Measurements from ENCODE around the gene SETDB1. TPM values are rescaled to one million over a fixed set of nuclear protein-coding genes. Genes with fewer than 3 reads are reported as not detected.

The SETDB1 gene
- total RNA-seq, 1 donor from 2014 or later = 81.6 TPM

GRCh38 chr1:150931773-150932172 lies 5.6 kb downstream of the SETDB1 start:
- Mint-ChIP-seq H3K36me3 (ENCODE audit: low read depth) (peaks cover 51% of the 10 kb centered on the region), H3K9me3 (peaks cover 3% of the 10 kb centered on the region), H3K27ac (ENCODE audit: unreplicated experiment) (no peak overlapping the region), H3K27me3 (ENCODE audit: low read depth) (no peaks in the 10 kb centered on the region), H3K4me3 (peak overlapping the region; percentile 28), H3K4me1 (peaks cover 12% of the 10 kb centered on the region)
- no peak for DNase-seq (ENCODE audit: low read depth, low spot score)
- TF ChIP-seq CTCF (conservative IDR thresholded peaks at IDR 0.05) = no peak

GRCh38 chr1:150944856-150945255 lies 18.7 kb downstream of the SETDB1 start:
- H3K27me3 Mint-ChIP-seq (ENCODE audit: low read depth) = no peaks in the 10 kb centered on the region
- H3K4me3 Mint-ChIP-seq = no peak overlapping the region
- H3K27ac Mint-ChIP-seq (ENCODE audit: unreplicated experiment) = no peak overlapping the region
- H3K36me3 Mint-ChIP-seq (ENCODE audit: low read depth) = peaks cover 29% of the 10 kb centered on the region
- no peak for TF ChIP-seq CTCF (conservative IDR thresholded peaks at IDR 0.05)
- no peaks in the 10 kb centered on the region for H3K4me1 Mint-ChIP-seq
- no peaks in the 10 kb centered on the region for H3K9me3 Mint-ChIP-seq
- DNase-seq (ENCODE audit: low read depth, low spot score) = no peak

GRCh38 chr1:150954708-150955107 lies 28.5 kb downstream of the SETDB1 start:
- Mint-ChIP-seq H3K36me3 (ENCODE audit: low read depth) (peaks cover 29% of the 10 kb centered on the region), H3K4me1 (no peaks in the 10 kb centered on the region), H3K27me3 (ENCODE audit: low read depth) (no peaks in the 10 kb centered on the region), H3K9me3 (no peaks in the 10 kb centered on the region), H3K4me3 (no peak overlapping the region), H3K27ac (ENCODE audit: unreplicated experiment) (no peak overlapping the region)
- DNase-seq (ENCODE audit: low read depth, low spot score) = no peak
- TF ChIP-seq CTCF (conservative IDR thresholded peaks at IDR 0.05) = no peak

DNA sequence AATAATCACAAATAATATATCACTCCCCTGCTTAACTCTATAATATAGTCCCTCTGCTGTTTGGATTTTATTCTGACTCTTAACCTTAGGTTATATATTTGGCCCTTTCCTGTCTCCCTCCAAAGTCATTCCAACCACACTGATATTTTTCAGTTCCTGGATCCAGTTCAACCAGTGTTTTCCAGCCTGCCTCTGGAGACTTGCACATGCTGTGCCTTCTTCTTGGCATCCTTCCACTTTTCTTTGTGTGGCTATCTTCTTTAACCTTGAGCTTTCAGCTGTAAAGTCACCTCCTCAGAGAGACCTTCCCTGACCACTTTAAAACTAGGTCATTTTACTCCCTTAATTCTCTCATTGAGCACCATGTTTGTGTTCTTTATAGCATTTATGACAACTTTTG lies 29.1 kb downstream of the SETDB1 start:
- Mint-ChIP-seq H3K4me3 (no peak overlapping the region), H3K36me3 (ENCODE audit: low read depth) (peaks cover 29% of the 10 kb centered on the region), H3K4me1 (no peaks in the 10 kb centered on the region), H3K9me3 (no peaks in the 10 kb centered on the region), H3K27me3 (ENCODE audit: low read depth) (no peaks in the 10 kb centered on the region), H3K27ac (ENCODE audit: unreplicated experiment) (no peak overlapping the region)
- no peak for TF ChIP-seq CTCF (conservative IDR thresholded peaks at IDR 0.05)
- no peak for DNase-seq (ENCODE audit: low read depth, low spot score)

DNA sequence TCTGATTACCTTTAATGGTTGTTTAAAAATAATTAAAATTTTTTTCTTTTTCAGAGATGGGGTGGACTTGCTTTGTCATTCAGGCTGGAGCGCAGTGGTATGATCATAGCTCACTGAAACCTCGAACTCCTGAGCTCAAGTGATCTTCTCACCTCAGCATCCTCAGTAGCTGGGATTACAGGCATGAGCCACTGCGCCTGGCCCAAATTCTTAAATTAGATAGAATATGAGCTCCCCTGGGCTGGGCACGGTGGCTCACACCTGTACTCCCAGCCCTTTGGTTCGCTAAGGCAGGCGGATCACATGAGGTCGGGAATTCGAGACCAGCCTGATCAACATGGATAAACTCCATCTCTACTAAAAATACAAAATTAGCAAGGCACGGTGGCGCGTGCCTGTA lies 31.5 kb downstream of the SETDB1 start:
- no peak overlapping the region for H3K27ac Mint-ChIP-seq (ENCODE audit: unreplicated experiment)
- H3K36me3 Mint-ChIP-seq (ENCODE audit: low read depth) = peaks cover 33% of the 10 kb centered on the region
- H3K4me1 Mint-ChIP-seq = no peaks in the 10 kb centered on the region
- H3K4me3 Mint-ChIP-seq = no peak overlapping the region
- no peaks in the 10 kb centered on the region for H3K27me3 Mint-ChIP-seq (ENCODE audit: low read depth)
- H3K9me3 Mint-ChIP-seq = no peaks in the 10 kb centered on the region
- no peak for TF ChIP-seq CTCF (conservative IDR thresholded peaks at IDR 0.05)
- no peak for DNase-seq (ENCODE audit: low read depth, low spot score)

- Mint-ChIP-seq H3K4me3 (no peak overlapping the region), H3K4me1 (no peaks in the 10 kb centered on the region), H3K36me3 (ENCODE audit: low read depth) (peaks cover 42% of the 10 kb centered on the region), H3K27ac (ENCODE audit: unreplicated experiment) (no peak overlapping the region), H3K27me3 (ENCODE audit: low read depth) (no peaks in the 10 kb centered on the region), H3K9me3 (no peaks in the 10 kb centered on the region)
- TF ChIP-seq CTCF (conservative IDR thresholded peaks at IDR 0.05) = no peak
- DNase-seq (ENCODE audit: low read depth, low spot score) = no peak
Observed at GRCh38 chr1:150960646-150961045, 34.5 kb downstream of the SETDB1 start.
